K562 (cell line): ENCODE data around the gene SPNS1. TPM values are rescaled to one million over a fixed set of nuclear protein-coding genes. Genes with fewer than 3 reads are reported as not detected.

Source experiments
- ATAC-seq: fragments of 200-7000 bp; cut with Tn5 transposase; 3 replicates; pipeline ENCODE4 v1.9.1; 2020; ENCODE audit warnings: moderate library complexity
- BruUV-seq: library from RNA; stranded (reverse); fragments of 400-500 nt; replicated peaks from 2 replicates; lab custom pipeline; 2021; lab: Mats Ljungman, UMichigan
- CTCF ChIA-PET: fragments of 300-600 bp; formaldehyde crosslinking; extraction: SDS; loops from one replicate; lab custom pipeline; 2021; ENCODE audit warnings: low intra/inter-chr PET ratio; lab: Yijun Ruan, JAX
- POLR2A ChIA-PET: fragments of 300-600, 350-650 bp; sonication (Branson Sonifier 250); formaldehyde crosslinking; extraction: SDS; loops from one replicate; lab custom pipeline; 2021; ENCODE audit warnings: antibody characterized with exemption, inconsistent platforms; lab: Yijun Ruan, JAX
- DNase-seq, 4 experiments: peaks; one replicate each; pipeline versions ENCODE4 v3.0.0 to v3.0.0-alpha.2; 2011 to 2018; ENCODE audit warnings: low spot score in 3 of 4, mixed read lengths in 3 of 4; ENCODE audit errors: extremely low read depth in 1 of 4
- FAIRE-seq: peaks from 2 replicates; lab custom pipeline; 2011; peaks lifted over from hg19 to GRCh38; lab: Jason Lieb, UNC
- H2AFZ ChIP-seq: 2 replicates; pipeline ENCODE4 v1.6.0; 2011; ENCODE audit warnings: low read depth, low read length, control low read depth, inconsistent platforms
- H3K27ac ChIP-seq: fragments of 200-600 bp; 3 replicates; pipeline ENCODE4 v1.8.0; 2011; ENCODE audit warnings: low read depth, mild to moderate bottlenecking, control low read depth, inconsistent platforms, low read length, moderate library complexity, mixed read lengths; ENCODE audit errors: extremely low read depth
- H3K27me3 ChIP-seq, 2 experiments: fragments of 300-600 bp in 1 of 2; 2 replicates in 1 of 2; 3 replicates in 1 of 2; pipeline versions ENCODE4 v1.6.0 to v1.8.0; 2011; ENCODE audit warnings: inconsistent platforms in 2 of 2, low read length in 2 of 2, mild to moderate bottlenecking in 1 of 2, mixed read lengths in 1 of 2, moderate library complexity in 1 of 2; ENCODE audit not compliant: control insufficient read depth in 2 of 2, insufficient read depth in 2 of 2
- H3K36me3 ChIP-seq: fragments of 300-600 bp; 3 replicates; pipeline ENCODE4 v1.8.0; 2011; ENCODE audit warnings: mild to moderate bottlenecking, low read length, inconsistent platforms; ENCODE audit not compliant: control insufficient read depth, insufficient read depth
- H3K4me1 ChIP-seq, 2 experiments: fragments of 200-600 bp in 1 of 2; replicated peaks in 1 of 2; 2 replicates in 1 of 2; 3 replicates in 1 of 2; pipeline versions ENCODE4 v1.5.1 to v1.8.0; 2011; ENCODE audit warnings: inconsistent platforms in 2 of 2, low read length in 2 of 2, mild to moderate bottlenecking in 1 of 2, mixed read lengths in 1 of 2, moderate library complexity in 1 of 2; ENCODE audit not compliant: control insufficient read depth in 2 of 2, insufficient read depth in 2 of 2
- H3K4me2 ChIP-seq: 2 replicates; pipeline ENCODE4 v1.6.1; 2011; ENCODE audit warnings: low read length, control low read depth, inconsistent platforms, mixed read lengths; ENCODE audit not compliant: insufficient read depth
- H3K4me3 ChIP-seq: fragments of 200-600 bp; sonication (generic), shearing (Covaris generic); 2 replicates; pipeline ENCODE4 v1.5.1; 2016; ENCODE audit warnings: control low read depth, inconsistent platforms
- H3K79me2 ChIP-seq: fragments of 200-600 bp; 3 replicates; pipeline ENCODE4 v1.8.0; 2011; ENCODE audit warnings: low read length, inconsistent platforms; ENCODE audit not compliant: control insufficient read depth, insufficient read depth
- H3K9ac ChIP-seq, 2 experiments: 2 replicates each; pipeline versions ENCODE4 v1.6.0 to v1.6.1; 2011; ENCODE audit warnings: low read depth in 2 of 2, low read length in 2 of 2, control low read depth in 1 of 2, inconsistent platforms in 1 of 2, mild to moderate bottlenecking in 1 of 2, mixed read lengths in 1 of 2; ENCODE audit not compliant: insufficient read depth in 1 of 2
- H3K9me1 ChIP-seq: one replicate; pipeline ENCODE4 v1.6.0; 2011; ENCODE audit warnings: inconsistent platforms, mild to moderate bottlenecking, low read length, moderate library complexity; ENCODE audit not compliant: control insufficient read depth, insufficient read depth
- H3K9me3 ChIP-seq: replicated peaks from 2 replicates; pipeline ENCODE4 v1.5.1; 2011; ENCODE audit warnings: low read depth, low read length, inconsistent platforms; ENCODE audit not compliant: control insufficient read depth, insufficient read depth
- H4K20me1 ChIP-seq: replicated peaks from 2 replicates; pipeline ENCODE4 v1.6.1; 2011; ENCODE audit warnings: low read length, inconsistent platforms, mixed read lengths; ENCODE audit not compliant: control insufficient read depth, insufficient read depth
- HCFC1 ChIP-seq: IDR thresholded peaks from 2 replicates; pipeline ENCODE4 v1.6.1; 2012; ENCODE audit warnings: low read depth, low read length, improper control_type of control experiment
- JUND ChIP-seq, 2 experiments: IDR thresholded peaks; 2 replicates in 1 of 2; 3 replicates in 1 of 2; pipeline ENCODE4 v1.6.1; 2011; ENCODE audit warnings: borderline replicate concordance in 2 of 2, low read depth in 2 of 2, low read length in 2 of 2, improper control_type of control experiment in 1 of 2, missing biosample characterization in 1 of 2, missing genetic modification characterization in 1 of 2, missing genetic modification reagents in 1 of 2
- RBFOX2 ChIP-seq: fragments of 200-400 bp; formaldehyde crosslinking; IDR thresholded peaks from 2 replicates; pipeline ENCODE4 v1.6.1; 2017; ENCODE audit warnings: low read depth, mild to moderate bottlenecking, low read length, moderate library complexity
- TRIM24 ChIP-seq, 2 experiments: fragments of 450-650 bp; IDR thresholded peaks; 2 replicates each; pipeline ENCODE4 v1.6.1; 2016
- WGBS: fragments of 100-300 bp; shearing (Covaris generic); methylation state at CpG from one replicate; pipeline ENCODE4 v1.1.6; 2016; ENCODE audit warnings: low coverage, mixed read lengths; ENCODE audit not compliant: insufficient coverage; ENCODE audit errors: missing lambda C conversion rate; 5-methylcytosine and 5-hydroxymethylcytosine counted together
- in situ Hi-C: fragments of 300-500 bp; cut with MboI; formaldehyde crosslinking; loops from 4 replicates; pipeline ENCODE4 v1.15.0; 2018; ENCODE audit warnings: inconsistent platforms, mixed read lengths
- intact Hi-C: fragments of 100-400 bp; cut with micrococcal nuclease; formaldehyde crosslinking; loops from 2 replicates; pipeline ENCODE4 v1.14.2; 2022
- polyA plus RNA-seq, 8 experiments: library from polyadenylated mRNA; depleted of rRNA in 4 of 8; stranded (reverse) in 5 of 8; unstranded in 3 of 8; fragments of >200 nt; fragmentation: Nextera tagmentation in 2 of 8; fragmentation: Illumina TruSeq in 1 of 8; extraction: Ambion mirVana in 2 of 8; extraction: Trizol in 1 of 8; gene quantifications; 2 replicates each; pipeline versions ENCODE4 v1.2.1 to v1.2.3, GENCODE V29; 2011 to 2014; ENCODE audit warnings: inconsistent platforms in 1 of 8, missing spikeins in 1 of 8
- total RNA-seq, 7 experiments: library from RNA; depleted of rRNA in 6 of 7; stranded (reverse); fragments of >200 nt in 6 of 7; fragmentation: Illumina TruSeq in 2 of 7; extraction: Trizol in 2 of 7; gene quantifications; 2 replicates each; pipeline versions ENCODE4 v1.2.1 to v1.2.3, GENCODE V29; 2011 to 2021; ENCODE audit warnings: low replicate concordance in 1 of 7
- TF ChIP-seq, protein P1 (sequence below), 2 experiments: fragments of 450-650 bp; formaldehyde crosslinking in 1 of 2; IDR thresholded peaks; 2 replicates each; pipeline versions ENCODE4 v1.4.0 to v1.6.1; 2014 to 2020; ENCODE audit warnings: mild to moderate bottlenecking in 2 of 2, borderline replicate concordance in 1 of 2, low read depth in 1 of 2

Gene SPNS1
- total and polyA plus RNA-seq, 9 of the 15 experiments (the other 6 are each of a cell fraction or from before 2014, with no cell fraction given): 0.58 to 64.9 (median 13.7) TPM

DNA sequence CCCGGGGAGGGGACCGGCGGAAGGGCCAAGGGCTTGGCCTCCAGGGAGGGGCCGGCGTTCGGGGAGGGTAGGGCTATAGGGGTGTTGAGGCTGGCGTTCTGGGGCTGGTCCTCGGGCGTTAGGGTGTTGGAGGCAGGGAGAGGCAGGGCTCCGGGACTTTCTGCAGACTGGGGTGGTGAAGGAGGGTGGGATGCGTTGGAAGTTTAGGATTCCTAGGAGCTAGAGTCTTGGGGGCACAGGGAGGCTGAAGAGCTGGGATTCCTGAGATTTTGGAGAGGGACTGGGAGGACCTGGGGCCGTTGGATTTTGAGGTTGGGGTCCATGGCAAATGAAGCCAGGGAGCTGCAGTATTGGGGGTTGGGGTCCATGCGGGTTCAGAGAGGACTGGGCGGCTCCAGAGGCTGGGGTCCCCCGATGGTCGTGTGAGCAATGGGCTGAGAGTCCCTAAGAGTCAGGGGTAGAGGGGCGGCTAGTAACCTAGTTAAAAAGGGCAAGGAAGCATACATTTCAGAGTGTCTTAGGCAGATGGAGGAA is 23.1 kb upstream of the SPNS1 start (continued):
- TF ChIP-seq TRIM24 (IDR thresholded peaks at IDR 0.05) (0 out of 4 replicates have a peak, but pooled peaks of 1 of the 2 experiments have one; percentile 12), HCFC1 (no peak), JUND (IDR thresholded peaks at IDR 0.05; ENCODE audit: borderline replicate concordance, low read depth, low read length) (no peak), JUND (tag; IDR thresholded peaks at IDR 0.05; ENCODE audit: borderline replicate concordance, low read depth, low read length) (no peak)

- BruUV-seq: no TSS peak
Measured at GRCh38 chr16:28958216-28958615, 16.4 kb upstream of the SPNS1 start.

More at GRCh38 chr16:28958216-28958615, 16.4 kb upstream of the SPNS1 start:
- Histone ChIP-seq H3K4me3 (no peak overlapping the region), H3K4me2 (no peak overlapping the region), H3K27me3 (no peaks in the 10 kb centered on the region), H4K20me1 (peaks cover 5% of the 10 kb centered on the region; the same call in 1 of the 2 replicates), H2AFZ (no peak overlapping the region), H3K9ac (no peak overlapping the region), H3K79me2 (peaks cover 14% of the 10 kb centered on the region), H3K36me3 (peaks cover 91% of the 10 kb centered on the region), H3K4me1 (no peaks in the 10 kb centered on the region), H3K9me3 (no peaks in the 10 kb centered on the region), H3K9me1 (no peaks in the 10 kb centered on the region), H3K27ac (no peak overlapping the region)
- TF ChIP-seq, protein P1, sequence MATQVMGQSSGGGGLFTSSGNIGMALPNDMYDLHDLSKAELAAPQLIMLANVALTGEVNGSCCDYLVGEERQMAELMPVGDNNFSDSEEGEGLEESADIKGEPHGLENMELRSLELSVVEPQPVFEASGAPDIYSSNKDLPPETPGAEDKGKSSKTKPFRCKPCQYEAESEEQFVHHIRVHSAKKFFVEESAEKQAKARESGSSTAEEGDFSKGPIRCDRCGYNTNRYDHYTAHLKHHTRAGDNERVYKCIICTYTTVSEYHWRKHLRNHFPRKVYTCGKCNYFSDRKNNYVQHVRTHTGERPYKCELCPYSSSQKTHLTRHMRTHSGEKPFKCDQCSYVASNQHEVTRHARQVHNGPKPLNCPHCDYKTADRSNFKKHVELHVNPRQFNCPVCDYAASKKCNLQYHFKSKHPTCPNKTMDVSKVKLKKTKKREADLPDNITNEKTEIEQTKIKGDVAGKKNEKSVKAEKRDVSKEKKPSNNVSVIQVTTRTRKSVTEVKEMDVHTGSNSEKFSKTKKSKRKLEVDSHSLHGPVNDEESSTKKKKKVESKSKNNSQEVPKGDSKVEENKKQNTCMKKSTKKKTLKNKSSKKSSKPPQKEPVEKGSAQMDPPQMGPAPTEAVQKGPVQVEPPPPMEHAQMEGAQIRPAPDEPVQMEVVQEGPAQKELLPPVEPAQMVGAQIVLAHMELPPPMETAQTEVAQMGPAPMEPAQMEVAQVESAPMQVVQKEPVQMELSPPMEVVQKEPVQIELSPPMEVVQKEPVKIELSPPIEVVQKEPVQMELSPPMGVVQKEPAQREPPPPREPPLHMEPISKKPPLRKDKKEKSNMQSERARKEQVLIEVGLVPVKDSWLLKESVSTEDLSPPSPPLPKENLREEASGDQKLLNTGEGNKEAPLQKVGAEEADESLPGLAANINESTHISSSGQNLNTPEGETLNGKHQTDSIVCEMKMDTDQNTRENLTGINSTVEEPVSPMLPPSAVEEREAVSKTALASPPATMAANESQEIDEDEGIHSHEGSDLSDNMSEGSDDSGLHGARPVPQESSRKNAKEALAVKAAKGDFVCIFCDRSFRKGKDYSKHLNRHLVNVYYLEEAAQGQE (IDR thresholded peaks at IDR 0.05; ENCODE audit: borderline replicate concordance): no peak
- TF ChIP-seq, protein P1 (CRISPR knock-in tag; IDR thresholded peaks at IDR 0.05; ENCODE audit: low read depth): no peak
- TF ChIP-seq RBFOX2: peak; percentile 19; the same call in 1 of the 2 replicates
- no peak for ATAC-seq
- WGBS: 94% methylated on average over 8 of the region's 9 CpGs
- intact Hi-C loops: no loop called here
- in situ Hi-C loops: loop anchor here (25.0 kb wide), 1 partner anchor 296 kb away; no protein-coding TSS in a partner anchor
- POLR2A ChIA-PET: interaction anchor here (0.6 to 1.4 kb wide), 3 partner anchors 10 to 15 kb away, joined by 3 to 4 read pairs (median 3); no protein-coding TSS in a partner anchor
- DNase-seq: no peak
- CTCF ChIA-PET: no interaction called here
- FAIRE-seq: no peak
